Measurements from ENCODE around the gene NBPF1. TPM values are rescaled to one million over a fixed set of nuclear protein-coding genes. Genes with fewer than 3 reads are reported as not detected.
"Not testable (repeated sequence)": the region's sequence is repeated elsewhere in the genome, so short reads cannot be mapped to it uniquely, and the experiment has no call there.

Gene NBPF1
- total RNA-seq, 3 donors from 2014 or later: 36.7 to 53.9 (median 42.7) TPM

GRCh38 chr1:16623812-16624719 is 10.7 kb upstream of the NBPF1 start:
- peak overlapping the region; percentile 3 to 50 for H3K27ac ChIP-seq
- intact Hi-C loops (cut with DNase I; ENCODE audit: low total_unique reads); H3K36me3 ChIP-seq: not testable (repeated sequence)

GRCh38 chr1:16623337-16623736 is 10.0 kb upstream of the NBPF1 start:
- H3K36me3 ChIP-seq; H3K4me3 ChIP-seq; H3K4me1 ChIP-seq; H3K9me3 ChIP-seq; H3K27me3 ChIP-seq; intact Hi-C loops (cut with DNase I; ENCODE audit: low total_unique reads): not testable (repeated sequence)
- H3K27ac ChIP-seq: peak overlapping the region in 1 of 2 donors; percentile 50
- DNase-seq (ENCODE audit: low spot score in 2 of 2): peak in 1 of 2 donors; percentile 88

More at GRCh38 chr1:16623812-16624719, 10.7 kb upstream of the NBPF1 start:
- H3K4me1 ChIP-seq, H3K27me3 ChIP-seq, H3K4me3 ChIP-seq, H3K9me3 ChIP-seq: not testable (repeated sequence)
- peak in 1 of 2 donors; percentile 89 for DNase-seq (ENCODE audit: low spot score in 2 of 2)
- peak in 1 of 3 donors; percentile 6 for TF ChIP-seq POLR2AphosphoS5 (IDR thresholded peaks at IDR 0.05)

- H3K36me3 ChIP-seq: not testable (repeated sequence)
Observed at GRCh38 chr1:16621681-16622315, 8.4 kb upstream of the NBPF1 start.

GRCh38 chr1:16621300-16621658 is 7.9 kb upstream of the NBPF1 start:
- no peaks in the 10 kb centered on the region for H3K27me3 ChIP-seq
- no peaks in the 10 kb centered on the region for H3K36me3 ChIP-seq
- H3K27ac ChIP-seq: no peak overlapping the region
- TF ChIP-seq POLR2A (IDR thresholded peaks at IDR 0.05) (no peak), CTCF (IDR thresholded peaks at IDR 0.05) (no peak), POLR2AphosphoS5 (IDR thresholded peaks at IDR 0.05) (no peak)
- DNase-seq (ENCODE audit: low spot score in 2 of 2): no peak
- H3K4me3 ChIP-seq: no peak overlapping the region
- H3K4me1 ChIP-seq: peaks cover 3 to 4% of the 10 kb centered on the region in 2 donors
- intact Hi-C loops (cut with DNase I; ENCODE audit: low total_unique reads): no loop called here
- no peaks in the 10 kb centered on the region for H3K9me3 ChIP-seq

More at GRCh38 chr1:16621681-16622315, 8.4 kb upstream of the NBPF1 start:
- H3K4me1 ChIP-seq; H3K9me3 ChIP-seq; intact Hi-C loops (cut with DNase I; ENCODE audit: low total_unique reads); H3K27me3 ChIP-seq; H3K27ac ChIP-seq; H3K4me3 ChIP-seq: not testable (repeated sequence)
- DNase-seq (ENCODE audit: low spot score in 2 of 2): peak in 1 of 2 donors; percentile 55

- H3K27ac ChIP-seq; H3K36me3 ChIP-seq; H3K4me3 ChIP-seq; intact Hi-C loops (cut with DNase I; ENCODE audit: low total_unique reads); H3K9me3 ChIP-seq; H3K27me3 ChIP-seq; H3K4me1 ChIP-seq: not testable (repeated sequence)
- peak; percentile 23 to 53 for DNase-seq (ENCODE audit: low spot score in 2 of 2)
Observed at GRCh38 chr1:16619803-16620501, 6.6 kb upstream of the NBPF1 start.

GRCh38 chr1:16618719-16619118 is 5.4 kb upstream of the NBPF1 start:
- peaks cover under 1 to 2% of the 10 kb centered on the region in 2 donors for H3K4me1 ChIP-seq
- DNase-seq (ENCODE audit: low spot score in 2 of 2): peak; percentile 18 to 61
- TF ChIP-seq POLR2AphosphoS5 (IDR thresholded peaks at IDR 0.05): no peak
- TF ChIP-seq POLR2A (IDR thresholded peaks at IDR 0.05): no peak
- TF ChIP-seq CTCF (IDR thresholded peaks at IDR 0.05): no peak
- no peaks in the 10 kb centered on the region for H3K36me3 ChIP-seq
- intact Hi-C loops (cut with DNase I; ENCODE audit: low total_unique reads): no loop called here
- H3K27ac ChIP-seq: no peak overlapping the region
- no peaks in the 10 kb centered on the region for H3K27me3 ChIP-seq
- H3K4me3 ChIP-seq: no peak overlapping the region
- H3K9me3 ChIP-seq: no peaks in the 10 kb centered on the region
